Testis (tissue), 3 donors: ENCODE results near the gene LCLAT1. TPM values are rescaled to one million over a fixed set of nuclear protein-coding genes. Genes with fewer than 3 reads are reported as not detected.

Experiments used
- DNase-seq: peaks from one replicate; pipeline ENCODE4 v3.0.0-alpha.2; 2019
- H3K27ac ChIP-seq, 2 donors: fragments of 200-600 bp; sonication (generic); one replicate each; pipeline ENCODE4 v1.5.1; 2019
- H3K27me3 ChIP-seq: fragments of 200-600 bp; sonication (generic); one replicate; pipeline ENCODE4 v1.5.1; 2019
- H3K36me3 ChIP-seq: fragments of 200-600 bp; sonication (generic); one replicate; pipeline ENCODE4 v1.5.1; 2017; ENCODE audit warnings: low read depth; ENCODE audit errors: missing control alignments
- H3K4me1 ChIP-seq: fragments of 200-600 bp; sonication (generic); one replicate; pipeline ENCODE4 v1.5.1; 2019
- H3K4me3 ChIP-seq, 2 donors: fragments of 200-600 bp; sonication (generic); one replicate each; pipeline ENCODE4 v1.5.1; 2017 to 2019
- H3K9me3 ChIP-seq: fragments of 200-600 bp; sonication (generic); one replicate; pipeline ENCODE4 v1.5.1; 2017
- CTCF ChIP-seq, 3 experiments: fragments of 450-650 bp in 2 of 3; fragments of 200-600 bp in 1 of 3; sonication (generic) in 1 of 3; IDR thresholded peaks; one replicate each; pipeline ENCODE4 v1.5.1; 2016 to 2019; ENCODE audit warnings: antibody characterized with exemption in 3 of 3, mild to moderate bottlenecking in 2 of 3, moderate library complexity in 1 of 3
- POLR2A ChIP-seq: fragments of 450-650 bp; IDR thresholded peaks from one replicate; pipeline ENCODE4 v1.6.1; 2017; ENCODE audit warnings: antibody characterized with exemption, mild to moderate bottlenecking, moderate library complexity
- WGBS, 2 donors: methylation state at CpG; one replicate each; pipeline ENCODE4 v1.1.5; 2018; 5-methylcytosine and 5-hydroxymethylcytosine counted together
- intact Hi-C: fragments of 100-400 bp; cut with DNase I; formaldehyde crosslinking; loops from one replicate; pipeline ENCODE4 v1.15.1; 2023; ENCODE audit warnings: low total_unique reads
- polyA plus RNA-seq: library from polyadenylated mRNA; stranded (reverse); fragments of 350-450 nt; fragmentation: Illumina TruSeq; extraction: RNeasy Lipid Tissue Mini Kit (QIAGEN cat#74804); gene quantifications from one replicate; pipeline ENCODE4 v1.2.3, GENCODE V29; 2014; ENCODE audit warnings: low read depth, low replicate concordance; ENCODE audit not compliant: insufficient read depth
- total RNA-seq, 2 donors: library from RNA; depleted of rRNA; stranded (reverse); fragments of >200 nt; gene quantifications; one replicate each; pipeline ENCODE4 v1.2.3, GENCODE V29; 2016

LCLAT1 gene
- total and polyA plus RNA-seq, 3 donors from 2014 or later: 11.1 to 39.4 (median 34.9) TPM

DNA sequence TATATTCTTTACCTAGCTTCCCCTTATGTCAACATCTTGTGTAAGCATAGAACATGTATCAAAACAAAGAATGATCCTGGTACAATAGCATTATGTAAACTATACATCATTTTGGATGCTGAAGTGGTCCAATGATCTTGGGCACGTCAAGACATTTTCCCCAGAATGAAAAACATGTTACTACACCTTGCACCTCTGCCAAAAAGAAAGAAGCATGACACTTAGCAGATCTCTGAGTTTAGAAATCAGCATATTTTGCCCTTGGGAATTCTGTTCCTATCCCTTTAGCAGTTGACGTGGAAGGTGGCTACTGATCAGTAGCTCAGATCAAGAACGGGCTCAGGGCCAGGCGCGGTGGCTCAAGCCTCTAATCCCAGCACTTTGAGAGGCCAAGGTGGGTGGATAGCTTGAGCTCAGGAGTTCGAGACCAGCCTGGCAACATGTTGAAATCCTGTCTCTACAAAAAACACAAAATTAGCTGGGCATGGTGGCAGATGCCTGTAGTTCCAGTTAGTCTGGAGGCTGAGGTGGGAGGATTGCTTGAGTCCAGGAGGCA is 1.7 kb upstream of the LCLAT1 start:
- intact Hi-C loops: no loop called here
- Histone ChIP-seq H3K4me3 (no peak overlapping the region), H3K27me3 (no peaks in the 10 kb centered on the region), H3K36me3 (no peaks in the 10 kb centered on the region), H3K9me3 (no peaks in the 10 kb centered on the region), H3K27ac (no peak overlapping the region), H3K4me1 (peaks cover 10% of the 10 kb centered on the region)
- DNase-seq: no peak
- TF ChIP-seq CTCF (IDR thresholded peaks at IDR 0.05): no peak
- TF ChIP-seq POLR2A: no peak
- WGBS, 2 donors: 90 to 97% methylated on average over 6 of the region's 6 CpGs

GRCh38 chr2:30446602-30447148 is 371 bp upstream of the LCLAT1 start:
- Histone ChIP-seq H3K27me3 (no peaks in the 10 kb centered on the region), H3K9me3 (no peaks in the 10 kb centered on the region), H3K4me3 (peak overlapping the region; percentile 92 to 96), H3K36me3 (no peaks in the 10 kb centered on the region), H3K4me1 (peaks cover 10% of the 10 kb centered on the region), H3K27ac (peak overlapping the region; percentile 67 to 85)
- intact Hi-C loops: no loop called here
- DNase-seq: no peak
- 2 to 3% methylated on average over 12 of the region's 12 CpGs for WGBS, 2 donors
- TF ChIP-seq POLR2A (no peak), CTCF (IDR thresholded peaks at IDR 0.05) (no peak)

DNA sequence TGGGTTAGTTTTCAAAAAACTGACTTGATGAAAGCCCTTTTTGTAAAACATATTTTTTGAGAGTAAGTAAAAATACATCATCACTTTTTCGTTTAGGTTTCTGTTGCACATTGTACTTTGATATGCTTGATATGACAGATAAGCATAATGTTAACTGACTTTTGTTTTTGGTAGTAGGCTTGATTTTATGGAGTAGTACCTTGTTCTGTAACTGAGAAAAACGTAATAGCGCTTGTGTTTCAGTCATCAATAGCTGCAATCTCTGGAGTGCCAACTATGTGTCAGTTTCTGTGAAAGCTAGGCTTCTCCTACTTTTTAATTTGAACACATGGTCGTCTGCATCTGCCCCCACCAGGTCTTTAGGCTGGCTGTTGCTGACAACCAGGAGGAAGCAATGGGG is 1.3 kb downstream of the LCLAT1 start:
- Histone ChIP-seq H3K9me3 (no peaks in the 10 kb centered on the region), H3K36me3 (no peaks in the 10 kb centered on the region), H3K27me3 (no peaks in the 10 kb centered on the region), H3K4me3 (peak overlapping the region in 1 of 2 donors; percentile 92), H3K27ac (no peak overlapping the region), H3K4me1 (peaks cover 10% of the 10 kb centered on the region)
- WGBS, 2 donors: 47 to 58% methylated on average over 4 of the region's 4 CpGs
- no peak for DNase-seq
- intact Hi-C loops: no loop called here
- TF ChIP-seq POLR2A: no peak
- no peak for TF ChIP-seq CTCF (IDR thresholded peaks at IDR 0.05)

GRCh38 chr2:30448866-30449265 is 1.8 kb downstream of the LCLAT1 start:
- Histone ChIP-seq H3K4me1 (peaks cover 10% of the 10 kb centered on the region), H3K27ac (no peak overlapping the region), H3K4me3 (no peak overlapping the region), H3K9me3 (no peaks in the 10 kb centered on the region), H3K27me3 (no peaks in the 10 kb centered on the region), H3K36me3 (no peaks in the 10 kb centered on the region)
- intact Hi-C loops: no loop called here
- DNase-seq: no peak
- TF ChIP-seq CTCF (IDR thresholded peaks at IDR 0.05): no peak
- no peak for TF ChIP-seq POLR2A
- WGBS, 2 donors: 82 to 86% methylated on average over 2 of the region's 2 CpGs

- intact Hi-C loops: no loop called here
- WGBS, 2 donors: 89 to 90% methylated on average over 1 of the region's 1 CpG
Observed at GRCh38 chr2:30450025-30450424, 3.0 kb downstream of the LCLAT1 start.

More at GRCh38 chr2:30450025-30450424, 3.0 kb downstream of the LCLAT1 start:
- H3K36me3 ChIP-seq: no peaks in the 10 kb centered on the region
- peaks cover 10% of the 10 kb centered on the region for H3K4me1 ChIP-seq
- no peak for DNase-seq
- TF ChIP-seq POLR2A (no peak), CTCF (IDR thresholded peaks at IDR 0.05) (no peak)
- no peaks in the 10 kb centered on the region for H3K9me3 ChIP-seq
- H3K27me3 ChIP-seq: no peaks in the 10 kb centered on the region
- H3K4me3 ChIP-seq: no peak overlapping the region
- H3K27ac ChIP-seq: no peak overlapping the region
